Measurements from ENCODE around the gene SLC6A16. TPM values are rescaled to one million over a fixed set of nuclear protein-coding genes. Genes with fewer than 3 reads are reported as not detected.

The SLC6A16 gene
- polyA plus RNA-seq, 3 donors, result 0.90 to 1.6 (median 1.0) TPM

- no peak overlapping the region for H3K27ac ChIP-seq (ENCODE audit: low read depth, low read length)
- WGBS, 3 donors, result 42 to 92% (median 90%) methylated on average over 12 of the region's 12 CpGs
Observed at GRCh38 chr19:49348305-49349189, 23.6 kb upstream of the SLC6A16 start.

DNA sequence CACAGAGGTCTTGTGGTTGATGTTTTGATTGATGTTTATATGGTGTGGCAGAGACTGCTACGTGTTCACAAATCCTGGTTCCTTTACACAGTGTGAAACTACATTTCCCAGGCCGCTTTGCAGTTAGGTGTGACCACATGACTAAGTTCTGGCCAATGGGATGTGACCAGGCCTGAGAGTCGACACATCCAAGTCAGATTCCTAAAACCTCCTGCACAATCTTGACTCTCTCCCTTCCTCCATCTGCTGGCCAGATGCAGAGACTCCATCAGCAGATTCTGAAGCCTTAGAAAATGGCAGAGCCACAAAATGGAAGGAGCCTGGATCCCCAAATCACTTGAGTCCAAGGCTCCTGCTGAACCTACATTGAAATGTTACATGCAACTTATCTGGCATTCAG, 22.8 kb upstream of the SLC6A16 start:
- WGBS, 3 donors, result 66 to 75% (median 66%) methylated on average over 3 of the region's 3 CpGs
- H3K27ac ChIP-seq (ENCODE audit: low read depth, low read length), result no peak overlapping the region

DNA sequence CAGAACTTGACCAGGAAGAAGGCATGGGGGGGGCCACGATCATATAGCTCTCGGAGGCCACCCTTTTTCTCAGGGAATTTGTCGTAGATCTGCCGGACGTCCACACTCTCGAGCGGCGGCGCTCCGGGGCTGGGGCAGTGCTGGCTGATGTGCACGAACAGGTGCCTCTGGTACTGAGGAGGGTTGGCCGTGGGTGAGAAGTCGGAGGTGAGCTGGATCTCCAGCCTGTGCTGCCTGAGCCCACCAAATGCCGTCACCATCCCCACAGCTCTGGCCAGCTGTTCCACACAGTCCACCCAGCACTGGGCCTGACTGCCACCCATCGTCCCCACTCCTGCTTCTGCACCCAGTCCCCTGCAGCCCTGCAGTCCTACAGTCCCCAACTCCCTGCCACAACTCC, 22.2 kb upstream of the SLC6A16 start:
- WGBS, 3 donors, result 96 to 99% (median 96%) methylated on average over 14 to 15 of the region's 15 CpGs
- no peak overlapping the region for H3K27ac ChIP-seq (ENCODE audit: low read depth, low read length)

- WGBS, 3 donors, result 79 to 92% (median 82%) methylated on average over 11 of the region's 11 CpGs
Observed at GRCh38 chr19:49344505-49345423, 19.8 kb upstream of the SLC6A16 start.

DNA sequence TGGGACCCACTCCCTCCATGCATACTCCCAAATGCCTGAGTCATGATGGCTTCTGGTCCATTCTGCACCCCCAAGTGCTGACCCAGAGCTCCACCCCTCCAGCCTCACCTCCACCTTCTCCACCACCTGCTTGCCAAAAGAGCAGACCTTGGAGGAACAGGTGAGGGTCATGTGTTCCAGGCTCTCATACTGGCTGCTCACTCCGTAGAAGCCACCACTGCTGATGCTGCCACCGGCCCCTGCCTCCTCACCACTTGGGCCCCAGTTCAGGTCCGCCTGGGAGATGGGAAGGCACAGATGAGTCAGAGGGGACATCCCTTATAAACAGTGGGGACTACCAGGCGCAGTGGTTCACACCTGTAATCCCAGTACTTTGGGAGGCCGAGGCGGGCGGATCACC, 18.1 kb upstream of the SLC6A16 start:
- no peak overlapping the region for H3K27ac ChIP-seq (ENCODE audit: low read depth, low read length)
- 94 to 95% (median 94%) methylated on average over 7 of the region's 7 CpGs for WGBS, 3 donors

More at GRCh38 chr19:49344505-49345423, 19.8 kb upstream of the SLC6A16 start:
- no peak overlapping the region for H3K27ac ChIP-seq (ENCODE audit: low read depth, low read length)

- H3K27ac ChIP-seq (ENCODE audit: low read depth, low read length), result no peak overlapping the region
- WGBS, 3 donors, result 90 to 94% (median 92%) methylated on average over 11 of the region's 11 CpGs
Observed at GRCh38 chr19:49342291-49342721, 17.3 kb upstream of the SLC6A16 start.

- WGBS, 3 donors, result 88 to 93% (median 92%) methylated on average over 11 of the region's 11 CpGs
- no peak overlapping the region for H3K27ac ChIP-seq (ENCODE audit: low read depth, low read length)
Observed at GRCh38 chr19:49340865-49341718, 16.1 kb upstream of the SLC6A16 start.

DNA sequence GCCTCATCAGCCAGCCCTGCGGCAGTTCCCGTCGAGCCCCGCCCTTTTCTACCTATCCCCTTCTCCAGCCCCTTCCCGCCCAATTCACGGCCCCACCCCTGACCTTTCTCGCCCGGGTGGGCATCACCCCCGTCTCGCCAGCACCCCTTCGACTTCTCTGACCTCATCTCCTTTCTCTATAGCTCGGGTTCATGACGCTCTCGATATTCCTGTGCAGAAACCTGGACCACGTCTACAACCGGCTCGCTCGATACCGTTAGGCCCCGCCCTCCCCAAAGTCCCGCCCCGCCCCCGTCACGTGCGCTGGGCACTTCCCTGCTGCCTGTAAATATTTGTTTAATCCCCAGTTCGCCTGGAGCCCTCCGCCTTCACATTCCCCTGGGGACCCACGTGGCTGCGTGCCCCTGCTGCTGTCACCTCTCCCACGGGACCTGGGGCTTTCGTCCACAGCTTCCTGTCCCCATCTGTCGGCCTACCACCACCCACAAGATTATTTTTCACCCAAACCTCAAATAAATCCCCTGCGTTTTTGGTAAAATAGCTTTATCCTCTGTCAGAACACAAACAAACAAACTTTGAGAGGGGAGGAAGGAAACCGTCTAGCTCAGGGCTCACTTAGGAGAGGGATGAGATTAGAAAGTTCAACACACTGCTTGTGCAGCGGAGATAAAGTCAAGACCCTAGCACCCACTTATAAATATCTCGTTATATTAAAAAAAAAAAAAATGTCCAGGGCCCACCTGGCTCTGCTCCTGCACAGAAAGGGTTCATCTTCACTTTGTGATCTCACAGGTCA, 15.3 kb upstream of the SLC6A16 start:
- no peak overlapping the region for H3K27ac ChIP-seq (ENCODE audit: low read depth, low read length)
- WGBS, 3 donors, result 8 to 30% (median 22%) methylated on average over 35 to 36 of the region's 36 CpGs

DNA sequence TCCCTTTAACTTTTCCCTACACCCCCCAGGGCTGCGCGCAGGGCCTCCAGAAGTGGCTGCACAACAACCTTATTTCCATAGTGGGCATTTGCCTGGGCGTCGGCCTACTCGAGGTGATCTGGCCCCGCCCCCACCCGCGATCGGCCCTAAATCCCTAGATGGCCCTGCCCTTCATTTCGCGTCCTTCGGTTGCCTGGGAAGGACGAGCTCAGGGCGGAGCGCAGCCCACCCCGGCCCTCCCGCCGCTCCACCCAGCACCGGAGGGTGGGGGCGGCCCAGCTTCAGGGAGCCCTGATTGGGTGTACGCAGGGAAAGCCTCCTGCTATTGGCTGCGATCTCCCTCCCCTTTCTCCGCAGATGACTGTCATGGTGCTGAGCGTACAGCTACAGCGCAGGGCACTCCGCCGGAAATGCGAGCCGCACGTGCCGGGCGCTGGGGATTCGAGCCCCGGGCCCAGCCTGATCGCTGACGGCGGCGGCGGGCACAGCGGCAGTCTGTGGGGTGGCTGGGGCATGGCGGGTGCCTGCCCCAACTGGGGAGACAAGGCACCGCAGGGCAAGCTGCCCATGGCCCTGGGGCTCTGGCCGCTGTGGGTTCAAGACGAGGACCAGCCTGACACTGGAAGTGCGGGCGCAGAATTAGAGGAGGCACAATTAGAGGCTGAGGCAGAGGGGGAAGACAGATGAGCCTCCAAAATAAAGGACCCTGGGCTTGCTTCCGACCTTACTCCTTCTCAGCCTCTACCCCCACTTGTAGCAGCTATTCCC, 14.5 kb upstream of the SLC6A16 start:
- no peak overlapping the region for H3K27ac ChIP-seq (ENCODE audit: low read depth, low read length)
- 11 to 43% (median 27%) methylated on average over 46 to 47 of the region's 47 CpGs for WGBS, 3 donors

DNA sequence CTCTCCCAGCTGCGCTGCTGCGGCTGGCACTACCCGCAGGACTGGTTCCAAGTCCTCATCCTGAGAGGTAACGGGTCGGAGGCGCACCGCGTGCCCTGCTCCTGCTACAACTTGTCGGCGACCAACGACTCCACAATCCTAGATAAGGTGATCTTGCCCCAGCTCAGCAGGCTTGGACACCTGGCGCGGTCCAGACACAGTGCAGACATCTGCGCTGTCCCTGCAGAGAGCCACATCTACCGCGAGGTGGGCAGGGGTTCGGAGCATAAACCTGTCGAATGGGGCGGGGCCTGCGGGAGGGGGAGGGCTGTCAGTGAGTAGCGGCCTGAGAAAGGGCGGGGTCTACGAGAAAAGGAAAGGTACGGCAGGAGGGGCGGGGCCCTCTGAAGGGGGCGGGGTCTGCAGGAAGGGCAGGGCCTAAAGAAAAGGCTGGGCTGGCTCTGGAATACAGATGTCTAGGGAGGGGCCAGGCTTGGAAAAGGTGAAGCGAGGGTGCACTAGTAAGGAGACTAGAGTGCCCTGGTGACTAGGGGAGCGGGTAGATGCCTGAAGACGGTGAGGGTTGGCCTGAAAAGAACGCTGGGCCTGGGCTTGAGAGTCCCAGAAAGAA, 13.8 kb upstream of the SLC6A16 start:
- no peak overlapping the region for H3K27ac ChIP-seq (ENCODE audit: low read depth, low read length)
- 13 to 42% (median 42%) methylated on average over 30 of the region's 30 CpGs for WGBS, 3 donors

DNA sequence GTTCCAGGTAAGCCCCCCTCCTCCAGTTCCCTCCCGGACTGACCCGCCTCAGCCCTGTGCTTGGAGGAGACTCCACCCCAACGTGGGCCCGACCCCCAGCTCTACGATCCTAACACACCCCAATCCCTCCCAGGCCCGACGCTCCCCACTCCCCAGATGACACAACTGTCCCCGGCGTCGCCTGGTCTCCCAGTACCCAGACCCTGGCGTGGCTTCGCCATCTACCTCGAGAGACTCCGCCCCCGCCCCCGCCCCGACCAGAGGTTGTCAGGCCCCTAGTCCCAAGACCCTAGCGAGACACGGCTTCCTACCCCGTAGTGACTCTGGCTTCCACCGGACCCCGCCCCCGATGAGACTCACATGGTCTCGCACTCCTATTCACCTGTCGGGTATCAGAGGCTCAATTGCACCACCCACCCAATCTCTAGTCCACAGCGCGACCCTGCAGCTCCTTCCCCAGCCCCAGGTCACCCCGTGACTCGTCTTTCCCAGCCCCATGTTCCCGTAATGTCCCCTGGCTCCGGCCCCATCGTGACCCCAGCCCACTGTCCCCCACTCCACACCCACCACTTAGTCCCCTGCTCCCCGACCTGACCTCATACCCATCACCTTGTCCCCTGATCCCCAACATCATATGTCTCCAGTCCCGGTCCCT, 13.2 kb upstream of the SLC6A16 start:
- WGBS, 3 donors, result 41 to 59% (median 51%) methylated on average over 34 of the region's 34 CpGs
- H3K27ac ChIP-seq (ENCODE audit: low read depth, low read length), result no peak overlapping the region

GRCh38 chr19:49337267-49338022, 12.5 kb upstream of the SLC6A16 start:
- WGBS, 3 donors, result 79 to 83% (median 83%) methylated on average over 19 of the region's 19 CpGs
- no peak overlapping the region for H3K27ac ChIP-seq (ENCODE audit: low read depth, low read length)

DNA sequence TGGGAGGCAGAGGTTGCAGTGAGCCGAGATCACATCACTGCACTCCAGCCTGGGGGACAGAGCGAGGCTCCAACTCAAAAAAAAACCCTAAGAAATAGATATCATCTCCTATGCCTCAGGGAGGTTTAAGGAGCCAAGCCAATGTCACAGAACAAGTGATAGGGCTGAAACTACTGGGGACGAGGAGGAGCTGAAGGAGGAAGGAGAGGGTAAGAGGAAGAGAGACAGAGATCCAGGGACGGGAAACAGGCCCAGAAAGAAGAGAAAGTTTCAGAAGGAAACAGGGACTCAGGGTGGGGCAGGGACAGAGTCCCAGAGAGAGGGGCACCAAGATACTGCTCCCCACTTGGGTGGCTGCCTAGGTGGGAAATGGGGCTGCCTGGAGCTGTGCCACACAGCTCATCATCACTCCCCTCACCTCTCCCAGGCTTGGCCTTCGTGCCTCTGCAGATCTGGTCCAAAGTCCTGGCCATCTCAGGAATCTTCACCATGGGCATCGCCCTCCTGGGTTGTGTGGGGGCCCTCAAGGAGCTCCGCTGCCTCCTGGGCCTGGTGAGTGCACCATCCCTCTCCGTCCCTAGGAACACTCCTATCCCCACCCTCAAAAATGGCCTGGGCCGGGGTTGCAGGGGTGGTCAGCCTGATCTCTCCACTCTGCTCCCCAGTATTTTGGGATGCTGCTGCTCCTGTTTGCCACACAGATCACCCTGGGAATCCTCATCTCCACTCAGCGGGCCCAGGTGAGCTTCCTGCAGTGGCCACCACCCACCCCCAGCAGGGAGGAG, 11.7 kb upstream of the SLC6A16 start:
- H3K27ac ChIP-seq (ENCODE audit: low read depth, low read length), result no peak overlapping the region
- WGBS, 3 donors, result 84 to 92% (median 89%) methylated on average over 10 of the region's 10 CpGs

- H3K27ac ChIP-seq (ENCODE audit: low read depth, low read length), result no peak overlapping the region
Observed at GRCh38 chr19:49335784-49336481, 10.9 kb upstream of the SLC6A16 start.

More at GRCh38 chr19:49335784-49336481, 10.9 kb upstream of the SLC6A16 start:
- WGBS, 3 donors, result 68 to 86% (median 76%) methylated on average over 14 of the region's 14 CpGs
